ENCODE data around the gene SSTR3.

SSTR3 gene

DNA sequence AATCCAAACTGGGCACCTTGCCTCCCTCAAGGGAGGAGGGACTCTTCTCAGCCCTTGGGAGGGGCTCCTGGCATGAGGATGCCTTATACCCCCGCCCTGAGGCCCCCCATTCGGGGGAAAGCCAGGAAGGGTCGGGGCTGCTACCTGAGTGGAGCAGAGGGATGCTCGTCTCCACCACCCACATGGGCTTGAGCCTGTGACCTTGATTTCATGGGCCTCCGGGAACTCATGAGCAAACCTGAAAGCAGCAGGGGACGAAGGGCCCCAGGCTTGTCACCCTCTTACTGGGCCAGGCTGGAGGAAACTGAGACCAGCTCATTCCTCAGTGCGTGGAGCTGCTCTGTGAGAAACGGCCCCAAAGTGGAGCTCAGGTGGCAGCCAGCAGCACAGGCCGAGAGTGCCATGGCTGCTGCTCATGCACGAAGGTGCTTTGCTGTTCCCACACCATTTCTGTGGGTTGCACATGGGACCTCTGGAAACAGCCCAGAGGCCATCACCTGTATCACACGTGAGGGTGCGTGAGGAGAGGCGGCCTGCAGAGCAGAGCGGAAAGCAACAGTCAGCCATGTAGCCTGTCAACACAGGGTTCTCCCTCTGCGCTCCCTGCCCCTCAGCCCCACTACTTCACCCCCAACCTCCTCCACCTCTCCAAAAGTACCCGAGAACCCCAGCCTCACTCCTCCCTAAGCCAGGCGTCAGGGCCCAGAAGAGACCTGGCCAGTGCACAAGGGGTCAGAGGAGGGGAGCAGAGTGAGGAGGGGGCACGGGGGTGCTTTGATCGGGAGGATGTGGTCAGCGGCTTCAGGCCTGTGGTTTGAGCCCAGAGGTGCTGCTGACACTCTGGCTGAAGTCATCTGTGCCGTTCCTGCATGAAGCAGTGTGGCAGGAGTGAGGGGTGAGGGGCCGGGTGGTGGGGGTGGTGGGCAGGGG lies 48.4 kb downstream of the SSTR3 start:
- no peak for DNase-seq

DNA sequence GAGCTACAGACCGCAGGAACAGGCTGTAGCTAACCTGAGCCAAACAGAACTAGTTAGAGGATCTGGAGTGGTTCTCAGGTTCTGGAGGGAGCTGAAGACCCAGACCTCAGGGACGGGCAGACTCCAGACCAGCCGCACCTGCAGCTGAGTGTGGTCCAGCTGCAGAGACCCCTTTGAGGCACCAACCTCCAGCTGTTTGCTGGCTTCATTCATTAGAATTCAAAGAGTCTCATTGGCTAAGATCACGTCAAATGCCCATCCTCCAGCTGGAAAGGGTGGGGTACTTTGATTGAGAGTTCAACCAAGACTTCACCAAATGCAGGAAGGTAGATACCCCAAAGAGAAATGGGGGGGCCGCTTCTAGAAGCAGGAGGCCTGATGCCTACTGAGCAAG lies 49.2 kb downstream of the SSTR3 start:
- no peak for DNase-seq

DNA sequence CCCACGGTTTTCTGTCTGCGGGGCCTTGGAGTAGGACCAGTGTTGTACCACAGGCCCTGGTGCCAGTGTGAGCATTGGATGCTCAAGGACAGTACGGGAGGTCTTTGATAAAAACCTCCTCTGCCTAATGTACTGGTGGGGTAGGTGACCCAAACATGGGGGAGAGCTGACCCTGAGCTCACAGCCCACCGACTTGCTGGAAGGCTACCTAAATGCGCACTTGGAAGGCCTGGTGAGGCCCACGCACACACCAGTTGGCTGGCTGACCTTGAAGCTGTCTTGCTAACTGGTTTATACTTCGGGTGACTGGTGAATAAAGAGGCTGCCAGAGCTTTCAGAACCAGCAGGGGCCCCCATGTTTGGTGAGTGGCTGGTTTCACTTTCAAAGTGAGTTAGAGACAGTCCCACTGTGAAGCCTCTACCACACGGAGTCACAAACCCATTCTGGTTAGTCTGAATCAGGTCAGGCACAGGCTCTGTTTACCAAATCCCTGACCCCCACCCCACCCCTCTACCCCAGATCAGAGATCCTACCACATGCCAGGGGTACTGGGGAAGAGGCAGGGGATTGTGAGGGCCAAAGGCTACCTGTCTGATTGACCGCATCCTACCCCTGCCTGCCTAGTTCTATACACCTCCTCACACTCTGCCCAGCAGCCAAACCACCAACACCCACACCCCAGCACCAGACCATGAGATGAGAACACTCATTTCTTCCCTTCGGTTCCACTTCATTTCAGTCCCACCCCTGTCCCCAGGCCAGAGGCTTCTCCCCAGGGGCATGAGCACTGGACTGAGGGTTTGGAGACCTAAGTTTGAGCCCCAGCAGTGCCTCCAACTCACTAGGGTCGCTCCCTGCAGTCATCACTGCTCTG lies 49.8 kb downstream of the SSTR3 start:
- DNase-seq: no peak

DNA sequence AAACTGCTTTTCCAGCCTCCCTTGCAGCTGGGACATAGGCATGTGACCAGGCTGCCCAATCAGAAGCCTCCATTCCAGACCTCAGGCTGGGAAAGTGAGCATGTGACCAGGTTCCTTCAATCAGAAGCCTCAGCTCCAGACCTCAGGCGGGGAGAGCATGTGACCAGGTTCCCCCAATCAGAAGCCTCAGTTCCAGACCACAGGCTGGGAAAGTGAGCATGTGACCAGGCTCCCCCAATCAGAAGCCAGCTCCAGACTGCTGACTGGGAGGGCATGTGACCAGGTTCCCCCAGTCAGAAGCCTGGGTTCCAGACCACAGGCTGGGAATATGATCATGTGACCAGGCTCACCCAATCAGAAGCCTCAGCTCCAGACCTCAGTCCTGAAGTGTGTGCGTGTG lies 50.8 kb downstream of the SSTR3 start:
- no peak for DNase-seq

DNA sequence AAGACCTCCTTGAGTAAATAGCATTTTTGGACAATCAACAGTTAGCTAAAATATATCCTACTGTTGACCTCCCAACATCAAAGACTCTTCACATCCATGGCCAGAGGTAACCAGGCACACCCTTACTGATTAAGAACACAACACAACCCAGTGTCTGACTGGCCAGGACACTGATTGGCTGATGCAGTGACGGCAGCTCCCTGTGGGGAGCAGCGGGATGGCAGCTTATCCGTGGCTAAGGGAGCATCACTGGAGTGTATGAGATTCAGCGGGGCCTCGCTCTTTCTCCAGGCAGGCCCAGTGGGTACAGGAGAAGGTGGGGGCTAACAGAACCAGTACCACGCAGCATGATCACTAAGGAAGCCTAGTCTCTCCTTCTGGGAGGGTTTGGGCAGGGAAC lies 52.2 kb downstream of the SSTR3 start:
- DNase-seq: no peak

DNA sequence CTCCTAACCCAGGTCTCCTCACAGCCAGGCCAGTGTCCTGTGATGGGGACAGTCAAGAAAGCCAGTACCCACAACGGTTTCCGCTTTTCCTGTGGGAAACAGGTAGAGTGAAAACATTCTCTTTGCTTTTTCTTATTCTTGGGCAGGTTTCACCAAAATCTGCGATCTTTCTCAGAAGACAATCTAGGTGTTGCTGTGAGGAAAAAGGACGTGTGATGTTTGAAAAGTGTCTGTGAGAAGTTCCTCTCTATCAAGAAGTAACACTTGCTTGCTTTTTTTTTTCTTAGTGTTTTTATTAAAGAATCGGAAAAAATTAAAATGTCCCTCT lies 53.4 kb downstream of the SSTR3 start:
- DNase-seq: no peak

DNA sequence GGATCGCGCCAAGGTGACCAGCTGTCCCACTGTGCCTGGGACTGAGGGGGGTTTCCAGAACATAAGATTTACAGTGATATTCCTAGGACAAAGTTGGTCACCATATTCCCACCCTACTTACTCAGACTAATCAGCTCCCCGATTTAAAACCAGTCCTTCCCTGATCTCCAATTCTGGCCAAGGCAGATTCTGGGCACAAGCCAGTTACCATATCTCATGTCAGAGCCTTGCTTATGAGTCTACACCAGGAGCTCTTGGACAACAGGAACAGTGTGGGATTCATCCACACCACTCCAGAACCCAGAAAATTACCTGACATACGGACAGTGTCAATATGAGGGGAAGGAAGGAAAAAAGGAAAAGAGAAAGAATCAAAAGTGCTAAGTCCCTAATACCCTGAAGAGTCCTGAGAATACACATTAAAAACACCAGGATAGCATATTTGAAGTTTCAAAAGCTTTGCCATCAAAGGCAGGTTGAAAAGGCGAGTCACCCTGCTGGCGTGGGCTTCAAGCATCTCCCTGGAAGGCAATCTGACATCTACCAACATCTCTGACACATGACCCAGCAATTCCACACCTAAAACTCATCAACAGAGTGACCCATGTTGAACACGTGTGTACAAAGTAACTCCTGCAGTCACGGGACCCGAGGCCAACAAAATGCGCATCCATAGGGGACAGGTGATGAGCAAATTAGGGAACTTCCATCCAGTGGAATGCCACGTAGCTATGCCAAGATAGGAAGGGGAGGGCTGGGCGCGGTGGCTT lies 54.6 kb downstream of the SSTR3 start:
- DNase-seq: no peak

DNA sequence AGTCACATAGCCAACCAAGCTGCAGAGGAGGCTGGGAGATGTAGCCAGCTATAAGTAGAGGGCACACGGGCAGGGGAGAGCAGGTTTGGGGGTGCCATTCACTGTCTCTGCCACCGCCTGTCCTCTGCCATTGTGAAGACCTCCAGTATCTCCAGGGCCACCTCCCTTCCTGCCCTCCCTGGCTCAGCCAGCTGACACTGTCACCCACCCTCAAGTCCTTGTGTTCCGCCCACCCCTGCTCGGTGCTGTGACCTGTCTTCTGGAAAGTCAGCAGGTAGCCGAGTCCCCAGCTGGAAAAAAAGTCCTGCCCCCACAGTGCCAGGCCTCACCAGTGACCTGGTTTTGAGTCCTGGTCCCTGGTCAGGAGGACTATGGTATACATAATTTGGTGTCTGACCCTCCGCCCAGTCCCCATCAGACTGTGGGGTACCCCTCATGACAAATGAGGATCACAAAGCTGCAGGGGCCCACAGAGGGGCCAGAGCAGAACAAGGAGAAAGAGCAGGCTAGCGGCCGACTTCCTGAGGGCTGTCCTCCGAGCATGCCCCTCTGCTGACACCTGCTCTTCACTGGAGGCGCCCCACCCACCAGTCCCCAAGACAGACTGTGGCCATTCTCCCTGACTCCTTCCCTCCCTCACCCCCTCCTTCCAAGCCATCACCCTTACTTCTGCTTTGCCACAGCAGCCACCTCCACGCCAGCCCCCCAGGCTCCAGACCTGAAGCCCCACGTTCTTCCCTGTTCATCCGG lies 55.4 kb downstream of the SSTR3 start:
- no peak for DNase-seq

DNA sequence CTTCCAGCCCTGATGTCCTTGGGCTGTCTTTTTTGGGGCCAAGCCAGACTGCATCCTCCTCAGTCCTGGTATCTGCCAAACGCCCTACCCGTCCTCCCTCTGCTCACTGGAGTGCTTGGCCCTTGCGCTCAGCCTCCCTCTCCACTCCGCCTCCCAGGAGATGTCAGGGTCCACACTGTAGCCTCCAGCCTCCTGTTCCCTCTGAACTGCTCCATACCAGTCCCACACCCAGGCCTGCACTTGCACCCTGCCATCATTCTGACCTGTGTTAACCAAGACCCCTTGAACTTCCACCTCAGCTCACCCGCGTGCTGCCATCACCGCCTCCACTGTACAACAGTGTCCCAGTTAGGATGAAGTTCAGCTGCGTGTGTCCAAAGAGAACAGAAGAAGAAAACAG lies 56.3 kb downstream of the SSTR3 start:
- DNase-seq: no peak

DNA sequence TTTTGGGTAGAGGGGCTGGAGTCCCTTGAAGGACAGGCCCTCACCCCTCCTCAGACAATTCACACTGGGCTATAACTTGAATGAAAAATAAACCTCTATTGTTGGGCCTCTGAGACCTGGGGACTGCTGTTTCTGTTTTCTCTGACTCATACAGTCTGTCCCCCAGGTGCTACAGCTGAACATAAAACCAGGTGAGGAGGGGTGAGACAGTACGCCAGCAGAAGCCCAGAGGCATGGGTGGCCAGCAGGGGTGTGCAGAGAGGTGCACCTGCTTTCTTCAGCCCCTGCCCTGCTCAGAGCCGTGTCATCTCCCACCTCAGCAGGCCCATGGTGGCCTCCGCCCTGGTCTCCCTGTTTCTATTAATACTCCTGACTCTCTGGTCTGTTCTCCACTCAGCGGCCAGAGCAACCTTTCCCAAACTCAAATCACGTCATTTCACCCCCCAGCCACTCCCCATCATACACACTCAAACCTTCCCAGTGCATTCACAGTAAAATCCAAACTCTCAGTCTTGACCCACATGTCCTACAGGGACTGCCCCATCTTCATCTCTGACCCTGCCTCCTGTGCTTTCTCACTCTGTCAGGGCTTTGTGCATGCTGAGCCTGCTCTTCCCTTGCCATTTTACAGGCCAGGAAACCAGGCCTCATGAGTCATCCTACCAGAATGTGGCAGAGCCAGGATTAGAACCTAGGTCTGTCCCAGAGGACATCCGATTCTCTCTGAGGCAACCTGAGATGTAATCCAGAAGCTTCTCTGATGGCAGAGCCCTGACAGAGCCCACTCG lies 57.2 kb downstream of the SSTR3 start:
- DNase-seq: no peak
